Bladder microvascular endothelial cell (primary cell): ENCODE results near the gene BANP. TPM values are rescaled to one million over a fixed set of nuclear protein-coding genes. Genes with fewer than 3 reads are reported as not detected.

Experiments used
- total RNA-seq: library from RNA; depleted of rRNA; stranded (reverse); fragments of >200 nt; gene quantifications from 2 replicates; pipeline ENCODE4 v1.2.3, GENCODE V29; 2014

The BANP gene, protein sequence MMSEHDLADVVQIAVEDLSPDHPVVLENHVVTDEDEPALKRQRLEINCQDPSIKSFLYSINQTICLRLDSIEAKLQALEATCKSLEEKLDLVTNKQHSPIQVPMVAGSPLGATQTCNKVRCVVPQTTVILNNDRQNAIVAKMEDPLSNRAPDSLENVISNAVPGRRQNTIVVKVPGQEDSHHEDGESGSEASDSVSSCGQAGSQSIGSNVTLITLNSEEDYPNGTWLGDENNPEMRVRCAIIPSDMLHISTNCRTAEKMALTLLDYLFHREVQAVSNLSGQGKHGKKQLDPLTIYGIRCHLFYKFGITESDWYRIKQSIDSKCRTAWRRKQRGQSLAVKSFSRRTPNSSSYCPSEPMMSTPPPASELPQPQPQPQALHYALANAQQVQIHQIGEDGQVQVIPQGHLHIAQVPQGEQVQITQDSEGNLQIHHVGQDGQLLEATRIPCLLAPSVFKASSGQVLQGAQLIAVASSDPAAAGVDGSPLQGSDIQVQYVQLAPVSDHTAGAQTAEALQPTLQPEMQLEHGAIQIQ
- total RNA-seq: 16.5 and 36.1 TPM in 2 replicates

DNA sequence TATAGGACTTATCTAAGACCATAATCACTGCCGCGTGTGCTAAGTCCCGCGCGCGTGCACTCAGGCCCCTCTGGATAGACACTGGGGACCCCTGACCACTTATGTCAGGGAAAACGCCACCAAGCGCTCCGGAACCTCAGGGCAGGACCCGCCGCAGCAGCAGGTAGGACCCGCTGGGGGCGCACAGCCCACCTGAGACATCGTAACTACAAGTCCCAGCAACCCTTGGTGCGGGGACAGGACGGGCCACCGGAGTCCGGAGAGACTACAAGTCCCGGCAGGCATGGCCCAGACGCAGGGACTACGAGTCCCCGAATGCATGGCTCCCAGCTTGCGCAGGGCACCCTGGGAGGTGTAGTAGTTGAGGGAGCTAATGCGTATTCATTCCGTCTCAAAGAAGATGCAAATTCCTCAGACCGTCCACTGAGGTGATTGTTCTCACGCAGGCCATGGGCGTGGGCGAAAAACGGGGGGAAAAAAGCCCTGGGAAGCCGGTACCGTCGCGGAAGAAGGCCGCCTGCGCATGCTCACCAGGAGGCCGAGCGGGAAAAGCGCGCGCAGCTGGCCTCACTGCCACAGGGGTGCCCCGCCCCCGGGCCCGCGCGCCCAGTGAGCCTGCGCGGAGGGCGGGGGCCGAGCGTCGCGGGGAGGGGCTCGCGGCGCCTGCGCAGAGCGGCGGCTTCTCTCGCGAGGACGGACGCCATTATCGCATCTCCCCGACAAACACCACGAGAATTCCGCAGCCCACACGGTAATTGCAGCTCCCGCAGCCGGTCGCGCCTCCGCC is at the start of gene BANP:
Gene BANP, plus strand, starts transcription at position 670 of the 787 bp plus-strand sequence. CDS start 23,682 bp downstream, outside the sequence.

DNA sequence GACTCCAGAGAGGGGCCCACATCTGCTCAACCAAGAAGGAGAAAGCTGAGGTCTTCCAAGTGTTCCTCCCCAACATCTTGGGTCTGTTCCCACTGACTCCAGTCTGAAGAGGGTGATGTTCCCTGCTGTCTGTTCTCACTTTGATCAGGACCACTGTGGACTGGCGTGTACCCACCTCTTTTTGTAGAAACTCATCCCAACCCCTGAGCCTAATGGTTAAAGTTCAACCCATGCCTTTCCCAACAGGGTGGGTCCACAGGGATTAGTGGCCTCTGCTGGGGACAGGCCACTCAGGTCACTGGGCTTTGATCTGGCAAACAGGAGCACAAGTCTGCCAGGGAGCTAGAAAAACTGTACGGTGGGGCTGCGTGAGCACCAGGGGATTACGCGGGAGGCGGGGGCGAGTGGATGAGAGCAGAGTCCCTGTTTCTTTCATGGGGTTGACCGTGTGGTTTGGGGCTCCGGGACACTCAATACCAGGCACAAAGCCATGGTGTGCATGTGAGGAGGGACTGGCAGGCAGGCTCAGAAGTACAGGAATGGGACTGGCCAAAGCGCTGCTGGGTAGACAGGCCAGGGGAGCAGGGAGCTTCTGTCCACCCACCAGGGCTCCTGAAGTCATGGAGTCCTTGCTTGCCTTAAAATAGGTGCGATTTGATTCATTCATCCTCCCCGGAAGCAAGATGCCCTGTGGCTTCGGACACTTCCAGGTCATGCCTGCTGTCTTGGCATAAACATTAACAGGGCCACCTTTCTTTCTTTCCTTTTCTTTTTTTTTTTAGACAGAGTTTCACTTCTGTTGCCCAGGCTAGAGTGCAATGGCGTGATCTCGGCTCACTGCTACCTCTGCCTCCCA is 14.6 kb upstream of the BANP start, which contains the start of gene CA5A:
Gene CA5A, minus strand, starts transcription at position 155 of the 856 bp plus-strand sequence. Its CDS starts 79 bp downstream, at position 76.

Other genes with a start within 250 kb of the BANP start
- gene KLHDC4, start 185.4 kb upstream of the BANP start, total RNA-seq: 21.0 and 41.9 TPM in 2 replicates
- 2.3 and 15.9 TPM in 2 replicates for gene SLC7A5, start 81.9 kb upstream of the BANP start, total RNA-seq
- gene CA5A, start 14.9 kb upstream of the BANP start, total RNA-seq: not detected in 2 replicates